Gastroesophageal sphincter (tissue), 4 donors: ENCODE results near the gene SPATA20. TPM values are rescaled to one million over a fixed set of nuclear protein-coding genes. Genes with fewer than 3 reads are reported as not detected.
A peak's percentile ranks its signal among the peaks of the same experiment; 100 is the strongest.

ENCODE experiments used
- ATAC-seq: fragments of 150-250 bp; one replicate; pipeline ENCODE4 v1.9.1; 2016; ENCODE audit warnings: mild to moderate bottlenecking, moderate library complexity
- H3K27ac ChIP-seq, 4 donors: fragments of 200-600 bp; sonication (generic) in 3 of 4; 1 replicate in 3 of 4; 2 replicates in 1 of 4; pipeline ENCODE4 v1.5.1; 2016 to 2019
- H3K27me3 ChIP-seq: fragments of 200-600 bp; sonication (generic); one replicate; pipeline ENCODE4 v1.5.1; 2019
- H3K36me3 ChIP-seq, 2 donors: fragments of 200-600 bp; sonication (generic); one replicate each; pipeline ENCODE4 v1.5.1; 2019; ENCODE audit warnings: control low read depth in 1 of 2
- H3K4me1 ChIP-seq, 3 donors: fragments of 200-600 bp; sonication (generic); 1 replicate in 2 of 3; 2 replicates in 1 of 3; pipeline ENCODE4 v1.5.1; 2016 to 2019; ENCODE audit warnings: control low read depth in 2 of 3
- H3K4me3 ChIP-seq, 2 donors: fragments of 200-600 bp; sonication (generic); one replicate each; pipeline ENCODE4 v1.5.1; 2019; ENCODE audit warnings: mild to moderate bottlenecking in 1 of 2, moderate library complexity in 1 of 2
- H3K9me3 ChIP-seq, 3 donors: fragments of 200-600 bp; sonication (generic); one replicate each; pipeline ENCODE4 v1.5.1; 2017 to 2019; ENCODE audit warnings: control low read depth in 2 of 3
- CTCF ChIP-seq, 4 experiments: fragments of 200-600 bp in 2 of 4; fragments of 450-650 bp in 2 of 4; sonication (generic) in 1 of 4; IDR thresholded peaks; one replicate each; pipeline ENCODE4 v1.5.1; 2017 to 2019; ENCODE audit warnings: antibody characterized with exemption in 4 of 4, mild to moderate bottlenecking in 2 of 4, moderate library complexity in 2 of 4
- EP300 ChIP-seq: sonication (generic); formaldehyde crosslinking; IDR thresholded peaks from one replicate; pipeline ENCODE4 v1.6.1; 2017; ENCODE audit warnings: antibody characterized with exemption, mild to moderate bottlenecking
- POLR2A ChIP-seq, 2 donors: fragments of 450-650 bp; IDR thresholded peaks; one replicate each; pipeline ENCODE4 v1.6.1; 2017; ENCODE audit warnings: antibody characterized with exemption in 2 of 2, mild to moderate bottlenecking in 2 of 2, moderate library complexity in 1 of 2
- POLR2AphosphoS5 ChIP-seq: sonication (generic); formaldehyde crosslinking; IDR thresholded peaks from one replicate; pipeline ENCODE4 v1.6.1; 2017; ENCODE audit warnings: antibody characterized with exemption
- WGBS, 2 donors: methylation state at CpG; one replicate each; pipeline ENCODE4 v1.1.5; 2018; ENCODE audit warnings: low coverage in 1 of 2; 5-methylcytosine and 5-hydroxymethylcytosine counted together
- total RNA-seq, 4 donors: library from RNA; depleted of rRNA; stranded (reverse); fragments of >200 nt; gene quantifications; one replicate each; pipeline ENCODE4 v1.1.0, GENCODE V29; 2016

Gene SPATA20
- total RNA-seq, 4 donors from 2014 or later: 45.0 to 75.3 (median 59.8) TPM

DNA sequence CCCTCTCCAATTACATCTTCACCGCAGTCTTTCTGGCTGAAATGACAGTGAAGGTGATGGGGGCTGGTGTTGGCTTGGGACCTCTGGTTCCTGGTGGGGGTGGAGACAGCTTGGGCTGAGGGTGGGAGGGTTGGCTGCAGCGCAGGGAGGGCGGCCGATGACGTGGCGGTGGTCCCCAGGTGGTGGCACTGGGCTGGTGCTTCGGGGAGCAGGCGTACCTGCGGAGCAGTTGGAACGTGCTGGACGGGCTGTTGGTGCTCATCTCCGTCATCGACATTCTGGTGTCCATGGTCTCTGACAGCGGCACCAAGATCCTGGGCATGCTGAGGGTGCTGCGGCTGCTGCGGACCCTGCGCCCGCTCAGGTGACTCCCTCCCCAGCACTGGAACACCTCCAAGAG, 55.9 kb downstream of the SPATA20 start:
- TF ChIP-seq POLR2AphosphoS5: no peak
- no peak for TF ChIP-seq EP300
- TF ChIP-seq CTCF (IDR thresholded peaks at IDR 0.05): no peak
- Histone ChIP-seq H3K9me3 (no peaks in the 10 kb centered on the region), H3K4me1 (peaks cover 0 to 22% (median 11%) of the 10 kb centered on the region in 3 donors), H3K36me3 (no peaks in the 10 kb centered on the region), H3K4me3 (no peak overlapping the region), H3K27me3 (peaks cover 27% of the 10 kb centered on the region), H3K27ac (no peak overlapping the region)
- WGBS, 2 donors: 80% methylated on average over 1 of the region's 18 CpGs
- ATAC-seq: no peak

- WGBS, 2 donors: 74% methylated on average over 7 of the region's 9 CpGs; no CpG with 5 or more reads in 1 of the 2 donors
- peaks cover 0 to 22% (median 11%) of the 10 kb centered on the region in 3 donors for H3K4me1 ChIP-seq
- H3K27me3 ChIP-seq: peaks cover 27% of the 10 kb centered on the region
- H3K9me3 ChIP-seq: no peaks in the 10 kb centered on the region
- H3K27ac ChIP-seq: no peak overlapping the region
- ATAC-seq: no peak
- no peak overlapping the region for H3K4me3 ChIP-seq
- H3K36me3 ChIP-seq: no peaks in the 10 kb centered on the region
- TF ChIP-seq EP300 (no peak), CTCF (IDR thresholded peaks at IDR 0.05) (peak in 1 of 4 experiments; percentile 4)
Measured at GRCh38 chr17:50603340-50603739, 56.4 kb downstream of the SPATA20 start.

GRCh38 chr17:50604513-50604912, 57.5 kb downstream of the SPATA20 start:
- H3K27me3 ChIP-seq: peaks cover 34% of the 10 kb centered on the region
- H3K27ac ChIP-seq: peak overlapping the region in 2 of 4 donors; percentile 6 to 24
- H3K9me3 ChIP-seq: no peaks in the 10 kb centered on the region
- H3K4me3 ChIP-seq: no peak overlapping the region
- peaks cover 0 to 22% (median 11%) of the 10 kb centered on the region in 3 donors for H3K4me1 ChIP-seq
- no peak for TF ChIP-seq POLR2AphosphoS5
- TF ChIP-seq CTCF (IDR thresholded peaks at IDR 0.05): no peak
- TF ChIP-seq EP300: no peak
- no peak for TF ChIP-seq POLR2A (IDR thresholded peaks at IDR 0.05)
- 0% methylated on average over 2 of the region's 13 CpGs; no CpG with 5 or more reads in 1 of the 2 donors for WGBS, 2 donors
- ATAC-seq: peak; percentile 76
- no peaks in the 10 kb centered on the region for H3K36me3 ChIP-seq

- Histone ChIP-seq H3K9me3 (no peaks in the 10 kb centered on the region), H3K27me3 (peaks cover 39% of the 10 kb centered on the region), H3K36me3 (no peaks in the 10 kb centered on the region), H3K4me3 (no peak overlapping the region), H3K27ac (no peak overlapping the region), H3K4me1 (peaks cover 0 to 22% (median 11%) of the 10 kb centered on the region in 3 donors)
- TF ChIP-seq EP300 (no peak), POLR2A (IDR thresholded peaks at IDR 0.05) (no peak), POLR2AphosphoS5 (no peak), CTCF (IDR thresholded peaks at IDR 0.05) (no peak)
- ATAC-seq: no peak
- 82% methylated on average over 4 of the region's 10 CpGs; no CpG with 5 or more reads in 1 of the 2 donors for WGBS, 2 donors
Measured at GRCh38 chr17:50605429-50605828, 58.5 kb downstream of the SPATA20 start.

Other genes starting within 250 kb of the SPATA20 start
- gene XYLT2, start 201.0 kb upstream of the SPATA20 start, total RNA-seq: 10 to 100 TPM; 19.4 to 30.7 (median 23.4) TPM
- gene MRPL27, start 174.0 kb upstream of the SPATA20 start, total RNA-seq: 10 to 100 TPM; 40.3 to 62.1 (median 52.2) TPM
- gene EME1, start 173.9 kb upstream of the SPATA20 start, total RNA-seq: under 1 TPM in 1 of 4 donors, not detected in 3; 0.54 TPM
- gene LRRC59, start 149.7 kb upstream of the SPATA20 start, total RNA-seq: 10 to 100 TPM; 34.4 to 76.6 (median 50.3) TPM
- gene ACSF2, start 121.0 kb upstream of the SPATA20 start, total RNA-seq: 10 to 100 TPM; 11.5 to 23.3 (median 16.1) TPM
- not detected for gene CHAD, start 78.3 kb upstream of the SPATA20 start, total RNA-seq
- gene RSAD1, start 68.3 kb upstream of the SPATA20 start, total RNA-seq: 10 to 100 TPM; 10.7 to 26.3 (median 21.3) TPM
- gene MYCBPAP, start 38.7 kb upstream of the SPATA20 start, total RNA-seq: under 1 TPM in 2 of 4 donors, not detected in 2; 0.27 to 0.31 TPM
- 1 to 10 TPM in 1 of 4 donors, not detected in 3; 7.3 TPM for gene EPN3, start 14.4 kb upstream of the SPATA20 start, total RNA-seq
- gene CACNA1G, start 13.5 kb downstream of the SPATA20 start, total RNA-seq: under 1 TPM in 3 of 4 donors, not detected in 1; 0.15 to 0.94 (median 0.16) TPM
- gene ABCC3, start 87.7 kb downstream of the SPATA20 start, total RNA-seq: 10 to 100 TPM in 1 of 4 donors, 1 to 10 TPM in 3; 2.0 to 18.7 (median 5.1) TPM
- 100 to 1,000 TPM in 1 of 4 donors, 10 to 100 TPM in 3; 65.8 to 125 (median 89.2) TPM for gene ANKRD40, start 160.7 kb downstream of the SPATA20 start, total RNA-seq
- gene LUC7L3, start 172.4 kb downstream of the SPATA20 start, total RNA-seq: 100 to 1,000 TPM in 1 of 4 donors, 10 to 100 TPM in 3; 40.1 to 134 (median 54.6) TPM
- not detected for gene ANKRD40CL, start 220.3 kb downstream of the SPATA20 start, total RNA-seq